ENCODE results near the gene PJVK.

Gene PJVK

GRCh38 chr2:178479758-178480226 is 28.6 kb downstream of the PJVK start:
- peak overlapping the region; percentile 74 for H3K4me3 ChIP-seq (ENCODE audit: low read depth, low read length)

- H3K4me3 ChIP-seq (ENCODE audit: low read depth, low read length), result peak within 1 kb of the TSS; percentile 74
Measured at GRCh38 chr2:178480227-178481181, 29.3 kb downstream of the PJVK start, which contains the start of gene PLEKHA3. Gene PLEKHA3, plus strand, starts transcription at chr2:178480457. Its CDS starts 413 bp downstream, at chr2:178480870.

GRCh38 chr2:178482437-178482836 is 31.3 kb downstream of the PJVK start:
- no peak overlapping the region for H3K4me3 ChIP-seq (ENCODE audit: low read depth, low read length)

GRCh38 chr2:178484245-178485041 is 33.3 kb downstream of the PJVK start:
- no peak overlapping the region for H3K4me3 ChIP-seq (ENCODE audit: low read depth, low read length)

GRCh38 chr2:178485356-178485755 is 34.2 kb downstream of the PJVK start:
- no peak overlapping the region for H3K4me3 ChIP-seq (ENCODE audit: low read depth, low read length)

- no peak overlapping the region for H3K4me3 ChIP-seq (ENCODE audit: low read depth, low read length)
Measured at GRCh38 chr2:178491612-178492011, 40.4 kb downstream of the PJVK start.

- H3K4me3 ChIP-seq (ENCODE audit: low read depth, low read length), result no peak overlapping the region
Measured at GRCh38 chr2:178496049-178496448, 44.9 kb downstream of the PJVK start.

- no peak overlapping the region for H3K4me3 ChIP-seq (ENCODE audit: low read depth, low read length)
Measured at GRCh38 chr2:178498137-178498536, 47.0 kb downstream of the PJVK start.

- H3K4me3 ChIP-seq (ENCODE audit: low read depth, low read length), result no peak overlapping the region
Measured at GRCh38 chr2:178499640-178500039, 48.5 kb downstream of the PJVK start.

GRCh38 chr2:178502751-178503150 is 51.6 kb downstream of the PJVK start:
- H3K4me3 ChIP-seq (ENCODE audit: low read depth, low read length), result no peak overlapping the region

GRCh38 chr2:178506101-178506500 is 54.9 kb downstream of the PJVK start:
- no peak overlapping the region for H3K4me3 ChIP-seq (ENCODE audit: low read depth, low read length)

GRCh38 chr2:178506524-178506923 is 55.3 kb downstream of the PJVK start:
- no peak overlapping the region for H3K4me3 ChIP-seq (ENCODE audit: low read depth, low read length)

GRCh38 chr2:178506949-178507348 is 55.8 kb downstream of the PJVK start:
- no peak overlapping the region for H3K4me3 ChIP-seq (ENCODE audit: low read depth, low read length)

- no peak overlapping the region for H3K4me3 ChIP-seq (ENCODE audit: low read depth, low read length)
Measured at GRCh38 chr2:178508646-178509045, 57.5 kb downstream of the PJVK start.

GRCh38 chr2:178510384-178510783 is 59.2 kb downstream of the PJVK start:
- no peak overlapping the region for H3K4me3 ChIP-seq (ENCODE audit: low read depth, low read length)
